Activated naive CD4-positive, alpha-beta T cell treated with anti-CD3 and anti-CD28 coated beads, Interleukin-2, amount 10 ng/mL, durations not matched to agents 7 days and 5 days (primary cell): ENCODE data around the gene OXSR1.
A peak's percentile ranks its signal among the peaks of the same experiment; 100 is the strongest.

ENCODE experiments used
- CTCF ChIA-PET: fragments of 350-600 bp; sonication (Branson Sonifier 250); formaldehyde crosslinking; loops from one replicate; lab custom pipeline; 2021; ENCODE audit warnings: antibody characterized with exemption; lab: Charles Lee
- DNase-seq: peaks from one replicate; pipeline ENCODE4 v3.0.0-alpha.2; 2020
- H3K27ac Mint-ChIP-seq: one replicate; pipeline ENCODE4 v1.8.0; 2021; ENCODE audit warnings: mild to moderate bottlenecking, moderate library complexity, mixed read lengths
- H3K27me3 Mint-ChIP-seq: one replicate; pipeline ENCODE4 v1.8.0; 2021; ENCODE audit warnings: mild to moderate bottlenecking, mixed read lengths
- H3K36me3 Mint-ChIP-seq: one replicate; pipeline ENCODE4 v1.8.0; 2021; ENCODE audit warnings: mixed read lengths
- H3K4me1 Mint-ChIP-seq: one replicate; pipeline ENCODE4 v1.8.0; 2021; ENCODE audit warnings: mixed read lengths
- H3K4me3 Mint-ChIP-seq: one replicate; pipeline ENCODE4 v1.8.0; 2021; ENCODE audit warnings: mild to moderate bottlenecking, moderate library complexity, mixed read lengths
- H3K9me3 Mint-ChIP-seq: one replicate; pipeline ENCODE4 v1.8.0; 2021; ENCODE audit warnings: mixed read lengths

Gene OXSR1

GRCh38 chr3:38164952-38165721 lies at the start of gene OXSR1:
Gene OXSR1 (plus strand): TSS chr3:38165537. CDS start chr3:38165877, 340 bp downstream.
- DNase-seq = peak; percentile 99
- Mint-ChIP-seq H3K27me3 (peaks cover 3% of the 10 kb centered on the region), H3K36me3 (peaks cover 25% of the 10 kb centered on the region), H3K4me1 (peaks cover 58% of the 10 kb centered on the region), H3K27ac (peak within 1 kb of the TSS; percentile 99), H3K9me3 (no peaks in the 10 kb centered on the region), H3K4me3 (peak within 1 kb of the TSS; percentile 90)
- CTCF ChIA-PET = interaction anchor here (0.6 to 1.5 kb wide), 7 partner anchors 9 to 181 kb away, joined by 3 to 6 read pairs (median 3); partner anchors contain the start of gene XYLB

- Mint-ChIP-seq H3K36me3 (peaks cover 15% of the 10 kb centered on the region), H3K9me3 (no peaks in the 10 kb centered on the region), H3K4me3 (no peak overlapping the region), H3K27me3 (peaks cover 6% of the 10 kb centered on the region), H3K27ac (peak overlapping the region; percentile 33), H3K4me1 (peaks cover 3% of the 10 kb centered on the region)
- peak; percentile 14 for DNase-seq
- CTCF ChIA-PET = interaction anchor here (1.3 to 7.6 kb wide), 6 partner anchors 14 to 372 kb away, joined by 3 to 76 read pairs (median 22); partner anchors contain the start of gene XYLB
Observed at GRCh38 chr3:38115645-38116427, 49.5 kb upstream of the OXSR1 start.

GRCh38 chr3:38116471-38117162 lies 48.7 kb upstream of the OXSR1 start:
- peak; percentile 20 for DNase-seq
- H3K9me3 Mint-ChIP-seq = no peaks in the 10 kb centered on the region
- H3K4me3 Mint-ChIP-seq = no peak overlapping the region
- peaks cover 18% of the 10 kb centered on the region for H3K36me3 Mint-ChIP-seq
- CTCF ChIA-PET = interaction anchor here (1.1 to 7.6 kb wide), 10 partner anchors 13 to 371 kb away, joined by 3 to 76 read pairs (median 3); partner anchors contain the start of gene XYLB
- peaks cover 3% of the 10 kb centered on the region for H3K4me1 Mint-ChIP-seq
- no peak overlapping the region for H3K27ac Mint-ChIP-seq
- H3K27me3 Mint-ChIP-seq = peaks cover 6% of the 10 kb centered on the region

- Mint-ChIP-seq H3K27ac (no peak overlapping the region), H3K36me3 (peaks cover 21% of the 10 kb centered on the region)
- CTCF ChIA-PET = interaction anchor here (0.7 to 7.6 kb wide), 14 partner anchors 8 to 380 kb away, joined by 3 to 76 read pairs (median 3); partner anchors contain the start of genes ACAA1, SLC22A13 and XYLB
Observed at GRCh38 chr3:38117163-38117716, 48.1 kb upstream of the OXSR1 start.

DNA sequence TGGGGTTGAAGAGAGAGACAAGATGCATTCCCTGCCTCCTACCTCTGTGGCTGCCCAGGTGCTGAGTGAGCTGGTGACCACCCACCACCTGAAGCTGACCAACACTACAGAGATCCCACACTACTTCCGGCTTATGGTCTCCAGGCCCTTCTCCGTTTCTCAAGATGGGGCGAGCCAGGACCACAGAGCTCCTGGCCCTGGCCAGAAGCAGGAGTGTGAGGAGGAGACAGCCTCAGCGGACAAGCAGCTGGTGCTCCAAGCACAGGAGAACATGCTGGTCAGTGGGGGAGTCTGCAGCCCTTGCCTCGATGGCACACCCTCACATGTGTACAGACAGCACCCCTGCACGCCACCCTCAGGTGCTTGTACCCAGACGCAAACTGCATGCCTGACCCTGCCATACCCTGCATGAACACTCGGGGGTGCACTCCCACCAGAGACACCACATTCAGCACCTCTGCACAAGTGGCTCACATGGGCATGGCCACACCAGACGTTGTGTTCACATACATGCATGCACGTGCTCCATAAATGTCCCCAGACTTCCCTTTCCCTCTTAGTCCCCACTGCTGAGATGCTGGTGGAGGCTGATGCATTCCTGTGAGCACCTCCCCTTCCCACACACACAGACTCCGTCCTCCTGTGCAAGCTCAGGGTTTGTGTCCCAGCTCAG lies 47.5 kb upstream of the OXSR1 start:
- CTCF ChIA-PET = interaction anchor here (0.6 to 7.6 kb wide), 19 partner anchors 8 to 379 kb away, joined by 3 to 76 read pairs (median 3); partner anchors contain the start of genes ACAA1, SLC22A13 and XYLB
- Mint-ChIP-seq H3K36me3 (peaks cover 27% of the 10 kb centered on the region), H3K27ac (peak overlapping the region; percentile 22), H3K27me3 (peaks cover 6% of the 10 kb centered on the region), H3K4me3 (no peak overlapping the region), H3K9me3 (no peaks in the 10 kb centered on the region), H3K4me1 (peaks cover 3% of the 10 kb centered on the region)
- DNase-seq = peak; percentile 86

More at GRCh38 chr3:38117163-38117716, 48.1 kb upstream of the OXSR1 start:
- Mint-ChIP-seq H3K9me3 (no peaks in the 10 kb centered on the region), H3K4me3 (no peak overlapping the region), H3K4me1 (peaks cover 3% of the 10 kb centered on the region), H3K27me3 (peaks cover 6% of the 10 kb centered on the region)
- DNase-seq = peak; percentile 18

GRCh38 chr3:38118421-38119247 lies 46.7 kb upstream of the OXSR1 start:
- Mint-ChIP-seq H3K4me3 (no peak overlapping the region), H3K27me3 (peaks cover 6% of the 10 kb centered on the region), H3K9me3 (no peaks in the 10 kb centered on the region), H3K4me1 (peaks cover 3% of the 10 kb centered on the region), H3K36me3 (peaks cover 32% of the 10 kb centered on the region), H3K27ac (peak overlapping the region; percentile 71)
- CTCF ChIA-PET = interaction anchor here (0.6 to 7.6 kb wide), 16 partner anchors 8 to 365 kb away, joined by 3 to 76 read pairs (median 3); partner anchors contain the start of genes ACAA1 and XYLB
- DNase-seq = no peak

DNA sequence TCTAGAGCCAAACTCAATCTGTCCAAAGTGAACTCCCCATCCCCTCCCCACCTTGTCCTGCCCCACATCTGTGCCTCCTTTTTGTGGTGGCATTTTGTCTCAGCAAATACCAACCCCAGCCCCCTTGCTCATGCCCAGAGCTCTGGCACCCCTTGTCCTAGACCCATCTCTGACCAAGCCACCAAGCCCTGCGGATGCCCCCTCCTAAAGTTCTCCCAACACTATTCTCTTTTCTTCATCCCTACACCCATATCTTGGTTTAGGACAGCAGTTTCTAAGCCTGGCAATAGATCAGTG lies 46.1 kb upstream of the OXSR1 start:
- no peak for DNase-seq
- CTCF ChIA-PET = interaction anchor here (0.6 to 7.6 kb wide), 11 partner anchors 11 to 362 kb away, joined by 3 to 76 read pairs (median 3); partner anchors contain the start of gene XYLB
- H3K36me3 Mint-ChIP-seq = peaks cover 34% of the 10 kb centered on the region
- no peak overlapping the region for H3K27ac Mint-ChIP-seq
- H3K9me3 Mint-ChIP-seq = no peaks in the 10 kb centered on the region
- no peak overlapping the region for H3K4me3 Mint-ChIP-seq
- H3K27me3 Mint-ChIP-seq = peaks cover 6% of the 10 kb centered on the region
- peaks cover 3% of the 10 kb centered on the region for H3K4me1 Mint-ChIP-seq

GRCh38 chr3:38119821-38120692 lies 45.3 kb upstream of the OXSR1 start:
- Mint-ChIP-seq H3K27ac (no peak overlapping the region), H3K27me3 (peaks cover 6% of the 10 kb centered on the region), H3K36me3 (peaks cover 38% of the 10 kb centered on the region), H3K9me3 (no peaks in the 10 kb centered on the region), H3K4me1 (peaks cover 3% of the 10 kb centered on the region), H3K4me3 (no peak overlapping the region)
- CTCF ChIA-PET = interaction anchor here (0.7 to 7.6 kb wide), 6 partner anchors 10 to 225 kb away, joined by 3 to 76 read pairs (median 10); partner anchors contain the start of gene XYLB
- DNase-seq = no peak

GRCh38 chr3:38120693-38121450 lies 44.5 kb upstream of the OXSR1 start:
- no peak for DNase-seq
- Mint-ChIP-seq H3K27me3 (no peaks in the 10 kb centered on the region), H3K36me3 (peaks cover 46% of the 10 kb centered on the region), H3K9me3 (no peaks in the 10 kb centered on the region), H3K27ac (no peak overlapping the region), H3K4me3 (no peak overlapping the region), H3K4me1 (peaks cover 3% of the 10 kb centered on the region)
- CTCF ChIA-PET = interaction anchor here (1.1 to 7.6 kb wide), 4 partner anchors 12 to 225 kb away, joined by 3 to 76 read pairs (median 15); partner anchors contain the start of gene XYLB

- CTCF ChIA-PET = interaction anchor here (7.6 kb wide), 1 partner anchor 224 kb away, joined by 76 read pairs; the partner anchor contains the start of gene XYLB
- no peaks in the 10 kb centered on the region for H3K27me3 Mint-ChIP-seq
Observed at GRCh38 chr3:38121451-38121831, 43.9 kb upstream of the OXSR1 start.

More at GRCh38 chr3:38121451-38121831, 43.9 kb upstream of the OXSR1 start:
- peaks cover 48% of the 10 kb centered on the region for H3K36me3 Mint-ChIP-seq
- H3K4me1 Mint-ChIP-seq = peaks cover 3% of the 10 kb centered on the region
- H3K9me3 Mint-ChIP-seq = no peaks in the 10 kb centered on the region
- H3K27ac Mint-ChIP-seq = no peak overlapping the region
- DNase-seq = no peak
- H3K4me3 Mint-ChIP-seq = no peak overlapping the region
